ENCODE results near the gene ATRN. TPM values are rescaled to one million over a fixed set of nuclear protein-coding genes. Genes with fewer than 3 reads are reported as not detected.

Gene ATRN
- total RNA-seq, 1 donor from 2014 or later, result 37.0 TPM

- H3K4me3 Mint-ChIP-seq (ENCODE audit: unreplicated experiment), result peak overlapping the region; percentile 17
- TF ChIP-seq CTCF (IDR thresholded peaks at IDR 0.05; ENCODE audit: unreplicated experiment), result no peak
- H3K36me3 Mint-ChIP-seq (ENCODE audit: low read depth, unreplicated experiment), result peaks cover 4% of the 10 kb centered on the region
- H3K27ac Mint-ChIP-seq (ENCODE audit: unreplicated experiment), result no peak overlapping the region
- H3K4me1 Mint-ChIP-seq (ENCODE audit: unreplicated experiment), result peaks cover 2% of the 10 kb centered on the region
- H3K27me3 Mint-ChIP-seq (ENCODE audit: unreplicated experiment), result no peaks in the 10 kb centered on the region
- no peaks in the 10 kb centered on the region for H3K9me3 Mint-ChIP-seq (ENCODE audit: unreplicated experiment)
- no peak for DNase-seq (ENCODE audit: low spot score)
Measured at GRCh38 chr20:3479025-3479424, 8.2 kb downstream of the ATRN start.

GRCh38 chr20:3479759-3480615 lies 9.2 kb downstream of the ATRN start:
- TF ChIP-seq CTCF (IDR thresholded peaks at IDR 0.05; ENCODE audit: unreplicated experiment), result no peak
- Mint-ChIP-seq H3K27ac (ENCODE audit: unreplicated experiment) (no peak overlapping the region), H3K9me3 (ENCODE audit: unreplicated experiment) (no peaks in the 10 kb centered on the region), H3K4me3 (ENCODE audit: unreplicated experiment) (no peak overlapping the region), H3K36me3 (ENCODE audit: low read depth, unreplicated experiment) (peaks cover 4% of the 10 kb centered on the region), H3K4me1 (ENCODE audit: unreplicated experiment) (peaks cover 2% of the 10 kb centered on the region), H3K27me3 (ENCODE audit: unreplicated experiment) (no peaks in the 10 kb centered on the region)
- DNase-seq (ENCODE audit: low spot score), result no peak

- Mint-ChIP-seq H3K4me3 (ENCODE audit: unreplicated experiment) (no peak overlapping the region), H3K36me3 (ENCODE audit: low read depth, unreplicated experiment) (peaks cover 13% of the 10 kb centered on the region), H3K27ac (ENCODE audit: unreplicated experiment) (no peak overlapping the region), H3K9me3 (ENCODE audit: unreplicated experiment) (no peaks in the 10 kb centered on the region), H3K4me1 (ENCODE audit: unreplicated experiment) (peaks cover 2% of the 10 kb centered on the region), H3K27me3 (ENCODE audit: unreplicated experiment) (no peaks in the 10 kb centered on the region)
- no peak for DNase-seq (ENCODE audit: low spot score)
- TF ChIP-seq CTCF (IDR thresholded peaks at IDR 0.05; ENCODE audit: unreplicated experiment), result no peak
Measured at GRCh38 chr20:3483309-3483708, 12.5 kb downstream of the ATRN start.

- Mint-ChIP-seq H3K9me3 (ENCODE audit: unreplicated experiment) (no peaks in the 10 kb centered on the region), H3K4me3 (ENCODE audit: unreplicated experiment) (no peak overlapping the region), H3K4me1 (ENCODE audit: unreplicated experiment) (peaks cover 2% of the 10 kb centered on the region), H3K27me3 (ENCODE audit: unreplicated experiment) (no peaks in the 10 kb centered on the region), H3K36me3 (ENCODE audit: low read depth, unreplicated experiment) (peaks cover 13% of the 10 kb centered on the region), H3K27ac (ENCODE audit: unreplicated experiment) (no peak overlapping the region)
- no peak for DNase-seq (ENCODE audit: low spot score)
- TF ChIP-seq CTCF (IDR thresholded peaks at IDR 0.05; ENCODE audit: unreplicated experiment), result no peak
Measured at GRCh38 chr20:3483784-3484183, 13.0 kb downstream of the ATRN start.

- no peak for TF ChIP-seq CTCF (IDR thresholded peaks at IDR 0.05; ENCODE audit: unreplicated experiment)
- no peak for DNase-seq (ENCODE audit: low spot score)
- H3K27ac Mint-ChIP-seq (ENCODE audit: unreplicated experiment), result no peak overlapping the region
- H3K36me3 Mint-ChIP-seq (ENCODE audit: low read depth, unreplicated experiment), result peaks cover 18% of the 10 kb centered on the region
- no peaks in the 10 kb centered on the region for H3K9me3 Mint-ChIP-seq (ENCODE audit: unreplicated experiment)
- H3K27me3 Mint-ChIP-seq (ENCODE audit: unreplicated experiment), result no peaks in the 10 kb centered on the region
- H3K4me1 Mint-ChIP-seq (ENCODE audit: unreplicated experiment), result no peaks in the 10 kb centered on the region
- no peak overlapping the region for H3K4me3 Mint-ChIP-seq (ENCODE audit: unreplicated experiment)
Measured at GRCh38 chr20:3485913-3486312, 15.1 kb downstream of the ATRN start.
